Measurements from ENCODE around the gene EP400.
"Not testable (repeated sequence)": the region's sequence is repeated elsewhere in the genome, so short reads cannot be mapped to it uniquely, and the experiment has no call there.

The EP400 gene

DNA sequence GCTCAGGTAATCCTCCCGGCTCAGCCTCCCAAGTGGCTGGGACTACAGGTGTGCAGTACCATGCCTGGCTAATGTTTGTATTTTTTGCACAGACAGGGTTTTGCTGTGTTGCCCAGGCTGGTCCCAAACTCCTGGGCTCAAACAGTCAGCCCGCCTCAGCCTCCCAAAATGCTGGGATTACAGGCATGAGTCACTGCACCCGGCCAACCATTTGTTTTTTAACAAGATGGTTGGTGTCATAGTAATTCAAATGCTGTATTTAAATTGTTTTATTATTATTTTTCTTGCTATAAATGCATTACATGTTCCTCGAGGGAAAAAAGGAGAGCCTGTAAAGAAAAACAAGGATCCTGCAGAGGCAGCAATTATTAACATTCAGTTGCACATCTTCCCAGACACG is 83.9 kb downstream of the EP400 start:
- Histone ChIP-seq H3K36me3 (ENCODE audit: insufficient read depth, low read depth, low read length) (peaks cover 99% of the 10 kb centered on the region), H3K4me1 (ENCODE audit: insufficient read depth, low read length) (no peaks in the 10 kb centered on the region), H3K9me3 (ENCODE audit: insufficient read depth, low read depth, low read length) (no peaks in the 10 kb centered on the region), H3K27ac (ENCODE audit: low read length) (no peak overlapping the region), H3K27me3 (ENCODE audit: insufficient read depth, low read length) (no peaks in the 10 kb centered on the region), H3K9ac (ENCODE audit: low read depth, low read length) (no peak overlapping the region), H3K4me3 (ENCODE audit: low read length) (no peak overlapping the region)

GRCh38 chr12:132036063-132036683 is 86.4 kb downstream of the EP400 start:
- no peaks in the 10 kb centered on the region for H3K27me3 ChIP-seq (ENCODE audit: insufficient read depth, low read length)
- H3K4me3 ChIP-seq (ENCODE audit: low read length): no peak overlapping the region
- no peaks in the 10 kb centered on the region for H3K4me1 ChIP-seq (ENCODE audit: insufficient read depth, low read length)
- no peak overlapping the region for H3K27ac ChIP-seq (ENCODE audit: low read length)
- H3K36me3 ChIP-seq (ENCODE audit: insufficient read depth, low read depth, low read length): peaks cover 98% of the 10 kb centered on the region
- no peaks in the 10 kb centered on the region for H3K9me3 ChIP-seq (ENCODE audit: insufficient read depth, low read depth, low read length)
- no peak overlapping the region for H3K9ac ChIP-seq (ENCODE audit: low read depth, low read length)

DNA sequence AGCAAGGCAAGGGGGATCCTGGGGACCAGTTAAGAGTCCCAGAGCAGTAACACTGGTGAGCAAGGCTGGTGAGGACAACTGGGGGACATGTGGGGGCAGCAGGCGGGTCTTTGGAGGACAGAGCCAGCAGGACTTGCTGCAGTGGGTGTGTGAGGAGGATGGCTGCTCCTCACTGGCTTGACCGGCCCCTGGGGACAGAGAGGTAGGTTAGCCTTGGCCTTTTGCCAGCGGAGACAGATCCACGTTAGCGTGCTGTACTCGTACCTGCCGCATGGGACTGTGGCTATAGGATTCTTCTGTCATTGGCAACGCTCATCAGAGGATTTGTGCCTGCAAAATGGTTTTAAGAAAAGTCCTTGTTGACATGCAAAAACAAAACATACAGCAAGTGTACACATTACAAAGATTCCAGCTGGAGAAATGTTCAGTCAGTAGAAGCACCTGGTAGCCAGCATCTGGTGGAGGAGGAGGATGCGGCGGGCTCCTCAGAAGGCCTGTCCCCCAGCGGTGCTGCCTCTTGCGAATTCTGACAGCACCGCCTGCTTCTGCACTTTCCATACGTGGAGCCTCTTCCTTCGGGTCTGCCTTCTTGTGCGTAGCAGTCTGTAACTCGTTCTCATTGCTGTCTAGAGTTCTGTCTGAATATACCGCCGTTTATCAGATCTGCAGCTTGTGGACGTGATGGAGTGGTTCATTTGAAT is 91.3 kb downstream of the EP400 start:
- Histone ChIP-seq H3K9me3 (ENCODE audit: insufficient read depth, low read depth, low read length) (no peaks in the 10 kb centered on the region), H3K4me1 (ENCODE audit: insufficient read depth, low read length) (no peaks in the 10 kb centered on the region), H3K36me3 (ENCODE audit: insufficient read depth, low read depth, low read length) (peaks cover 96% of the 10 kb centered on the region), H3K9ac (ENCODE audit: low read depth, low read length) (no peak overlapping the region), H3K4me3 (ENCODE audit: low read length) (no peak overlapping the region), H3K27ac (ENCODE audit: low read length) (no peak overlapping the region), H3K27me3 (ENCODE audit: insufficient read depth, low read length) (no peaks in the 10 kb centered on the region)

DNA sequence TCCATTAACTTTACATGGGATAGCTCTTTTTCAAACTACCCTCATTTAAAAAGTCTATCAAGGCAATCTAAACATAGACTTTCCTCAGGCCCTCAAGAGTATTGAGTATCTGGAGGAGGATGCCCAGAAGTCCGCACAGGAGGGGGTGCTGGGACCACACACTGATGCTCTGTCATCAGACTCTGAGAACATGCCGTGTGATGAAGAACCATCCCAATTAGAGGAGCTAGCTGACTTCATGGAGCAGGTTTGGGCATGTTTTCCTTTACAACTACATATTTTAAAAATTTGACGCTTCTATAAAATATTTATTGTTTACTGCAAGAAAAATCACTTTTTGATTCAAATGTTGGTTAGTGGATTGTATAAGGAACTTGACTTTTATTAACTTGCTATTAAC is 93.5 kb downstream of the EP400 start:
- H3K36me3 ChIP-seq (ENCODE audit: insufficient read depth, low read depth, low read length): peaks cover 85% of the 10 kb centered on the region
- no peak overlapping the region for H3K27ac ChIP-seq (ENCODE audit: low read length)
- peaks cover 8% of the 10 kb centered on the region for H3K4me1 ChIP-seq (ENCODE audit: insufficient read depth, low read length)
- no peaks in the 10 kb centered on the region for H3K27me3 ChIP-seq (ENCODE audit: insufficient read depth, low read length)
- H3K4me3 ChIP-seq (ENCODE audit: low read length): no peak overlapping the region
- H3K9me3 ChIP-seq (ENCODE audit: insufficient read depth, low read depth, low read length): no peaks in the 10 kb centered on the region
- H3K9ac ChIP-seq (ENCODE audit: low read depth, low read length): no peak overlapping the region

GRCh38 chr12:132043770-132044467 is 94.2 kb downstream of the EP400 start:
- Histone ChIP-seq H3K9me3 (ENCODE audit: insufficient read depth, low read depth, low read length) (no peaks in the 10 kb centered on the region), H3K9ac (ENCODE audit: low read depth, low read length) (no peak overlapping the region), H3K4me1 (ENCODE audit: insufficient read depth, low read length) (peaks cover 8% of the 10 kb centered on the region), H3K36me3 (ENCODE audit: insufficient read depth, low read depth, low read length) (peaks cover 84% of the 10 kb centered on the region), H3K4me3 (ENCODE audit: low read length) (no peak overlapping the region), H3K27ac (ENCODE audit: low read length) (no peak overlapping the region), H3K27me3 (ENCODE audit: insufficient read depth, low read length) (no peaks in the 10 kb centered on the region)

DNA sequence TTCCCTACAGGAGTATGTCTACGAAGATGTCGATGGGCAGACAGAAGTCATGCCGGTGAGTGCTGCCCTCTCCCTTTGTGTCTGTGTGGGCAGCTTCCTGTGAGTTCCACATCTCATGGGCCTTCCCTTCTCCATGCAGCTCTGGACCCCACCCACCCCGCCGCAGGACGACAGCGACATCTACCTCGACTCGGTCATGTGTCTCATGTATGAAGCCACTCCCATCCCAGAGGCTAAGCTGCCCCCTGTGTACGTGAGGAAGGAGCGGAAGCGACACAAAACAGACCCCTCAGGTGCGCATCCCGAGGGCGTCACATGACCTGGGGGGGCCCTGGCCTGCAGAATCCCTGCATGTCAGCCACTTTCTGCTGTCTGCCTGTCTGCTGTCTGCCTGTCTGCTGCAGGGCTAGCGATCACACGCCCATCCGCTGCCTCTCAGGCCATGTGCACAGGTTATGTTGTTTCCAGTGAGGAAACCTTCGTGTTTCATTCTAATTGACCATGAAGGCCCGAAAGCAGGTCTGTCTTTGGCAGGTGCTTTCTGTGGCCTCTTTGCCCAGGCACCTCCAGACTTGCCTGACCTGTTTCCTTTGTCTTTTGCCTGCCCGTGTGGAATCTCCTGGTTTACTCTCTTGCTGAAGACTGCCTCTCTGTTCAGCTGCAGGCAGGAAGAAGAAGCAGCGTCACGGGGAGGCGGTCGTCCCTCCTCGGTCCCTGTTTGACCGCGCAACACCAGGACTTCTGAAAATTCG is 95.1 kb downstream of the EP400 start:
- Histone ChIP-seq H3K36me3 (ENCODE audit: insufficient read depth, low read depth, low read length) (peaks cover 84% of the 10 kb centered on the region), H3K4me3 (ENCODE audit: low read length) (no peak overlapping the region), H3K9ac (ENCODE audit: low read depth, low read length) (no peak overlapping the region), H3K27ac (ENCODE audit: low read length) (no peak overlapping the region), H3K27me3 (ENCODE audit: insufficient read depth, low read length) (no peaks in the 10 kb centered on the region), H3K9me3 (ENCODE audit: insufficient read depth, low read depth, low read length) (no peaks in the 10 kb centered on the region), H3K4me1 (ENCODE audit: insufficient read depth, low read length) (peaks cover 8% of the 10 kb centered on the region)

GRCh38 chr12:132045751-132046150 is 96.0 kb downstream of the EP400 start:
- Histone ChIP-seq H3K27me3 (ENCODE audit: insufficient read depth, low read length) (no peaks in the 10 kb centered on the region), H3K9me3 (ENCODE audit: insufficient read depth, low read depth, low read length) (no peaks in the 10 kb centered on the region), H3K4me1 (ENCODE audit: insufficient read depth, low read length) (peaks cover 8% of the 10 kb centered on the region), H3K27ac (ENCODE audit: low read length) (no peak overlapping the region), H3K9ac (ENCODE audit: low read depth, low read length) (no peak overlapping the region), H3K36me3 (ENCODE audit: insufficient read depth, low read depth, low read length) (peaks cover 85% of the 10 kb centered on the region), H3K4me3 (ENCODE audit: low read length) (no peak overlapping the region)

GRCh38 chr12:132046561-132046960 is 96.8 kb downstream of the EP400 start:
- H3K9me3 ChIP-seq (ENCODE audit: insufficient read depth, low read depth, low read length): no peaks in the 10 kb centered on the region
- no peak overlapping the region; the same call in 1 of the 2 replicates for H3K9ac ChIP-seq (ENCODE audit: low read depth, low read length)
- H3K4me1 ChIP-seq (ENCODE audit: insufficient read depth, low read length): peaks cover 8% of the 10 kb centered on the region
- peaks cover 86% of the 10 kb centered on the region for H3K36me3 ChIP-seq (ENCODE audit: insufficient read depth, low read depth, low read length)
- peak overlapping the region; percentile 23 for H3K27ac ChIP-seq (ENCODE audit: low read length)
- H3K27me3 ChIP-seq (ENCODE audit: insufficient read depth, low read length): no peaks in the 10 kb centered on the region
- H3K4me3 ChIP-seq (ENCODE audit: low read length): no peak overlapping the region

- H3K4me1 ChIP-seq (ENCODE audit: insufficient read depth, low read length); H3K27me3 ChIP-seq (ENCODE audit: insufficient read depth, low read length); H3K9me3 ChIP-seq (ENCODE audit: insufficient read depth, low read depth, low read length): not testable (repeated sequence)
- Histone ChIP-seq H3K36me3 (ENCODE audit: insufficient read depth, low read depth, low read length) (peaks cover 85% of the 10 kb centered on the region), H3K9ac (ENCODE audit: low read depth, low read length) (peak overlapping the region; percentile 29; the same call in 1 of the 2 replicates), H3K27ac (ENCODE audit: low read length) (peak overlapping the region; percentile 53), H3K4me3 (ENCODE audit: low read length) (peak overlapping the region; percentile 30; the same call in 1 of the 2 replicates)
These were observed 97.9 kb downstream of the EP400 start for GRCh38 chr12:132047630-132048029.

GRCh38 chr12:132049442-132049841 is 99.7 kb downstream of the EP400 start:
- Histone ChIP-seq H3K27ac (ENCODE audit: low read length) (no peak overlapping the region), H3K4me1 (ENCODE audit: insufficient read depth, low read length) (peaks cover 8% of the 10 kb centered on the region)

DNA sequence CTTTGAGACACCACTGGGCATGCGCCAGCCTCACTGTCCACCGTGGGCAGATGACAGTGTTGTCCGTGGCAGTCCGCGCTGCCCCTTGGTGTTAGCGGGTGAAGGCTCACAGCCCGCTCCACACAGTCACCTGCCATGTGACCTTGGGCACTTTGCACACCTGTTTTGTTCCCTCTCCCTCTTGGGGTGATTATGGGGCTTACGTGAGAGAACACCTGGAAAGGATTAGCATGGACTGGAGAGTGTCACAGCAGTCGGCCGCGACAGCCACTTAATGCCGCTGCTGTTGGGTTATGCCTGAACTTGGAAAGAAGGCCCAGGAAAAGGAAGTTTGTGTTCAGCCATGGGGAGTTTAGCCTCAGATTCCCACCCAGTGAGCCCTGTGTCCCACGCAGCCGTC is 100.1 kb downstream of the EP400 start:
- H3K9ac ChIP-seq (ENCODE audit: low read depth, low read length): no peak overlapping the region
- H3K4me3 ChIP-seq (ENCODE audit: low read length): no peak overlapping the region
- H3K27ac ChIP-seq (ENCODE audit: low read length): no peak overlapping the region
- peaks cover 8% of the 10 kb centered on the region for H3K4me1 ChIP-seq (ENCODE audit: insufficient read depth, low read length)
- no peaks in the 10 kb centered on the region for H3K9me3 ChIP-seq (ENCODE audit: insufficient read depth, low read depth, low read length)
- peaks cover 83% of the 10 kb centered on the region for H3K36me3 ChIP-seq (ENCODE audit: insufficient read depth, low read depth, low read length)
- no peaks in the 10 kb centered on the region for H3K27me3 ChIP-seq (ENCODE audit: insufficient read depth, low read length)

More at GRCh38 chr12:132049442-132049841, 99.7 kb downstream of the EP400 start:
- Histone ChIP-seq H3K9ac (ENCODE audit: low read depth, low read length) (no peak overlapping the region), H3K36me3 (ENCODE audit: insufficient read depth, low read depth, low read length) (peaks cover 83% of the 10 kb centered on the region), H3K27me3 (ENCODE audit: insufficient read depth, low read length) (no peaks in the 10 kb centered on the region), H3K9me3 (ENCODE audit: insufficient read depth, low read depth, low read length) (no peaks in the 10 kb centered on the region), H3K4me3 (ENCODE audit: low read length) (no peak overlapping the region)
